Colonic mucosa (tissue), 4 donors: ENCODE data around the gene TUBB2A. TPM values are rescaled to one million over a fixed set of nuclear protein-coding genes. Genes with fewer than 3 reads are reported as not detected.

Experiments
- DNase-seq: peaks from one replicate; pipeline ENCODE4 v3.0.0-alpha.2; 2020
- H3K27ac ChIP-seq: fragments of 200-600 bp; one replicate; pipeline ENCODE4 v1.8.0; 2021
- H3K27me3 ChIP-seq: fragments of 200-600 bp; one replicate; pipeline ENCODE4 v1.8.0; 2021
- H3K36me3 ChIP-seq: fragments of 200-600 bp; one replicate; pipeline ENCODE4 v1.8.0; 2021
- H3K4me1 ChIP-seq: fragments of 200-600 bp; one replicate; pipeline ENCODE4 v1.8.0; 2021; ENCODE audit warnings: mild to moderate bottlenecking
- H3K4me3 ChIP-seq: fragments of 200-600 bp; one replicate; pipeline ENCODE4 v1.8.0; 2021
- H3K9ac ChIP-seq, 2 donors: one replicate each; pipeline ENCODE4 v1.7.0; 2013; ENCODE audit warnings: control low read depth in 2 of 2, low read depth in 2 of 2, low read length in 2 of 2
- H3K9me3 ChIP-seq: fragments of 200-600 bp; one replicate; pipeline ENCODE4 v1.8.0; 2021
- intact Hi-C: fragments of 100-400 bp; cut with DNase I; formaldehyde crosslinking; loops from one replicate; pipeline ENCODE4 v1.14.1; 2022
- total RNA-seq, 2 donors: library from RNA; stranded (reverse); fragmentation: NEBNext Ultra II Directional in 1 of 2; extraction: Animal tissue kit (Norgen Biotek cat#: 25700) in 1 of 2; gene quantifications; one replicate each; pipeline ENCODE4 v1.2.1, GENCODE V29; 2021
- TF ChIP-seq, protein P1 (sequence below): fragments of 200-600 bp; IDR thresholded peaks from one replicate; pipeline ENCODE4 v1.8.0; 2022; ENCODE audit warnings: antibody characterized with exemption, mild to moderate bottlenecking
- donor health status: healthy.
- donor health status: DM: no; HTN: no; CAD: no.
- donor health status: DM: no; HTN: no; CAD: no.

The TUBB2A gene
- total RNA-seq, 2 donors from 2014 or later = 20.4 to 43.2 TPM

DNA sequence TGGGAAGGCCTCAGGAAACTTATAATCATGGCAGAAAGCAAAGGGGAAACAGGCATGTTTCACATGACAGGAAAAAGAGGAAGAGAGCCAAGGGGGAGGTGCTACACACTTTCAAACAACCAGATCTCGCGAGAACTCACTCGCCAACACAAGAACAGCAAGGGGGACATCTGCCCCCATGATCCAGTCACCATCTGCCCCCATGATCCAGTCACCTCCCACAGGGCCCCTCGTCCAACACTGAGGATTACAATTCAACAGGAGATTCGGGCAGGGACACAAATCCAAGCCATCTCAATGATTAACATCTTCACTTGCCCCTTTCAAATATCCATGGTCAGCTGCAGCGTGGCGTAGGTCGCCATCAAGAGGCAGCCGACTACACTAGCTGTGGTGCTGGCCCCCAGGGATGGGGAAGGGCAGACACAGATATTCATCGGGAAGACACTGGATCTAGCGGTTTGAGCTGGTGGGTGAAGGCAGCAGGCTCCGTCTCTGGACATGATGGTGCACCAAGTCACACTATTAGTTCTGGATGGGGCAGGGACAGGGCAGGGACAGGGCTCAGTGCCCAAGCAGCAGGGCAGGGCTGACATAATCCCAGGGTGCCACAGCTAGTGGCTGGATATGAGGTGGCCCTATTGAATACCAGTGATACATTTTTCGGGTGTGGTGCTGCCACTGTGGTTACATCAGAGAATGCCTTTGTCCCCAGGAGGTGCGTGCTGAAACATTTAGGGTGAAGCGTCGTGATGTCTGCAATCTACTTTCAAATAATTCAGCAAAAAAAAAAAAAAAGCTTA, 38.6 kb upstream of the TUBB2A start:
- H3K4me3 ChIP-seq = no peak overlapping the region
- TF ChIP-seq, protein P1, sequence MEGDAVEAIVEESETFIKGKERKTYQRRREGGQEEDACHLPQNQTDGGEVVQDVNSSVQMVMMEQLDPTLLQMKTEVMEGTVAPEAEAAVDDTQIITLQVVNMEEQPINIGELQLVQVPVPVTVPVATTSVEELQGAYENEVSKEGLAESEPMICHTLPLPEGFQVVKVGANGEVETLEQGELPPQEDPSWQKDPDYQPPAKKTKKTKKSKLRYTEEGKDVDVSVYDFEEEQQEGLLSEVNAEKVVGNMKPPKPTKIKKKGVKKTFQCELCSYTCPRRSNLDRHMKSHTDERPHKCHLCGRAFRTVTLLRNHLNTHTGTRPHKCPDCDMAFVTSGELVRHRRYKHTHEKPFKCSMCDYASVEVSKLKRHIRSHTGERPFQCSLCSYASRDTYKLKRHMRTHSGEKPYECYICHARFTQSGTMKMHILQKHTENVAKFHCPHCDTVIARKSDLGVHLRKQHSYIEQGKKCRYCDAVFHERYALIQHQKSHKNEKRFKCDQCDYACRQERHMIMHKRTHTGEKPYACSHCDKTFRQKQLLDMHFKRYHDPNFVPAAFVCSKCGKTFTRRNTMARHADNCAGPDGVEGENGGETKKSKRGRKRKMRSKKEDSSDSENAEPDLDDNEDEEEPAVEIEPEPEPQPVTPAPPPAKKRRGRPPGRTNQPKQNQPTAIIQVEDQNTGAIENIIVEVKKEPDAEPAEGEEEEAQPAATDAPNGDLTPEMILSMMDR = no peak
- no peaks in the 10 kb centered on the region for H3K4me1 ChIP-seq
- no peaks in the 10 kb centered on the region for H3K36me3 ChIP-seq
- no peaks in the 10 kb centered on the region for H3K9me3 ChIP-seq
- DNase-seq = no peak
- intact Hi-C loops = no loop called here
- H3K27ac ChIP-seq = no peak overlapping the region
- no peaks in the 10 kb centered on the region for H3K27me3 ChIP-seq
- H3K9ac ChIP-seq = no peak overlapping the region

DNA sequence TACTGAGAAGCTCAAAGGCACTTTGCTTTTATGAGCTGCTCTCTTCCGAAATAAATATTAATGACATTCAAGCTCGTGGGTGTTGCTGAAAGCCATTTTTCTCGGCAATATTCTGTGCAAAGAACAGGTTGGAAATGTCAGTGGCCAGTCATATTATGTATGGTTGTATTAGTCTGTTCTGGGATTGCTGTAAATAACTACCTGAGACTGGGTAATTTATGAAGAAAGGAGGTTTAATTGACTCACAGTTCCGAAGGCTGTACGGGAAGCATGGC, 38.0 kb upstream of the TUBB2A start:
- DNase-seq = no peak
- no peak overlapping the region for H3K4me3 ChIP-seq
- no peaks in the 10 kb centered on the region for H3K9me3 ChIP-seq
- no peak overlapping the region for H3K9ac ChIP-seq
- H3K27me3 ChIP-seq = no peaks in the 10 kb centered on the region
- H3K27ac ChIP-seq = no peak overlapping the region
- TF ChIP-seq, protein P1 = no peak
- no peaks in the 10 kb centered on the region for H3K4me1 ChIP-seq
- H3K36me3 ChIP-seq = no peaks in the 10 kb centered on the region
- intact Hi-C loops = no loop called here

DNA sequence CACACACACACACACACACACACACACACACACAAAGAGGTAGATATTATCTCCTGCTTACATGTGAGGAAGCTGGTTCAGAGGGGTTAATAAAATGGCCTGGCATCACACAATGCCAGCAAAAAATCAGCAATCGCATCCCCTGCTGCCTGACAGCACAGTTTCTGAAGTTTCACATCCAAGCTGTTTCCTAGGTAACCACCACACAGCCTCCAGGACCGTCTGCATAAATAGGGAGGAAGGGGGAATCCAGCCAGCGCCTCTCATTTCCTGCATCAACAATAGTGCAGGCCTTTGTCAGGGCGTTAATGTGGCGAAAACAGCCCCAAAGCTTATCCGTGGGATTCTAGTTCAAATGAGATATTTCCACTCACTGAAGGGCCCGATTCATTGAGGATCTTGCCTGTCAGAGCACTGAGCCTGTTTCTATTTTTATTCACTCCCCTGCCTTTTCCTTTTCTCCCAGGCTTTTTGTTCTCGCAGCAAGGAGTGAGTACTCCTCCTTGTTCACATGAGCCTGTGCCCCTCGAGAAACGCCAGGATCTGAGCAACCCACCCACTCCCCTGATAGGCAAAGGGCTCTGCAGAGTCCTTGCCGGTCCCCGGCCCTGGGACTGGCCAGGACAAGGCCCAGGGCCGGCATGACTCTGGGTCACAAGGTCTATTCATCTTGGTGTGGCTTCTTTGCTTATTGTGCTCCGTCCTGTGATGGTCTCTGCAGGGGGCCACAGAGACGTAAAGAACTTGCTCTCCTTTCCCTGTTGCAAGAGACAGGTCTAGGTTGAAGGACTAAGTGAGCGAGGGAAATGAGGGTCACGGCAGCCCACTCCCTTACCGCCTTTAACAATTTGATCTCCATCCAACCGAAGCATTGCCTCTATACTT, 37.4 kb upstream of the TUBB2A start:
- Histone ChIP-seq H3K9me3 (no peaks in the 10 kb centered on the region), H3K27ac (no peak overlapping the region), H3K4me1 (no peaks in the 10 kb centered on the region), H3K4me3 (no peak overlapping the region), H3K36me3 (no peaks in the 10 kb centered on the region), H3K9ac (no peak overlapping the region), H3K27me3 (no peaks in the 10 kb centered on the region)
- DNase-seq = no peak
- TF ChIP-seq, protein P1 = no peak
- intact Hi-C loops = no loop called here

DNA sequence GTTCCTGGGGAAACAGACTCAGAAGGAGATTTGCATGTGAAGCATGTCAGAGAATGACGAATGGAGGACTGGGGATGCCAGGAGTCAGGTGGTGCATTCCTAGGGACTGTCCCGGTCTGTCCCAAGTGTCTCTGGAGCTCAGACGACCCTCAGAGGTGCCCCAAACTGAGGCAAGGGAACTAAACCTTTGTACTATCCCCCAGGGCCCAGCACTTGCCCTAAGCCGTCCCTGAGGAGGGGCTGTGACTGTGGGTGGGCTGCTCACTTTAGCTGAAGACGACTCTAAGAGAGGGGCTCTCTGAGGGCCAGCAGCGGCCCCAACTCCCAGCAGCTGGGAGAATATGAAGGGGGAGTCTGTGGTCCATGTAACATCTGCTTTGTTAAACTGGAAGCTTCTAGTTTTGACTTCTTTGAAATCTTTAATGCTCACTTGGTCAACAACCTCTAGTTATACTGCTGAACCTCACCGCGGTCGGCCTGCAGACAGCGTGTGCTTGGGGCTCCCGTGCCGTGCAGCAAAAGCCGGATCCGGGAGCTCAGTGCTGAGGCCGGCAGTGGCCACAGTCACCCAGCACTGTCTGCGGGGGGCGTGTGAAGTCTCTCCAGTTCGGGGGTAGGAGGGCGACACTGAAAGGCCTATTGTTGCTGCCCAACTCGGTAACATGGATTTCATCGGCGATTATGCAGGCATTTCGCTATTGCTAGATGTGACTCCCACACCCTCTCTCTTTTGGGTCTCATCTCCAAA, 35.9 kb upstream of the TUBB2A start:
- H3K4me1 ChIP-seq = no peaks in the 10 kb centered on the region
- no peaks in the 10 kb centered on the region for H3K36me3 ChIP-seq
- no peak for DNase-seq
- H3K9ac ChIP-seq = no peak overlapping the region
- no peak overlapping the region for H3K27ac ChIP-seq
- TF ChIP-seq, protein P1 = no peak
- no peak overlapping the region for H3K4me3 ChIP-seq
- intact Hi-C loops = no loop called here
- H3K9me3 ChIP-seq = no peaks in the 10 kb centered on the region
- H3K27me3 ChIP-seq = no peaks in the 10 kb centered on the region

DNA sequence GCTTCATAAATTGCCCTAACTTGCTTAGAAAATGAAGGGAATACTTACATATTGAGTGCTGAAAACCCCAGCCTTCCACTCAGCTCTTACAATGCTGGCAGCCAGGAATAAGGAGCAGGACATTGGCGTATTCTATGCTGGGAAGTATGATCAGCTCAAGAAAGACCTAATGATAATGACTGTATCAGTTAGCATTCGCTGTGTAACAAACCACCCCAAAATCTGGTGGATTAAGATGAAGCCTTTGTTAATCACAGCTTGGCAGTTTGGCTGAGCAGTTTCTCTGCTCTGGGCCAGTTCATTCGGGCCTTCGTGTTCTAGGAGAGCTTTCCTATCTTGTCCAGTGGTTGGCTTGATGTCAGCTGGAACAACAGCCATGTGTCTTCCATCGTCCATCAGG, 33.4 kb upstream of the TUBB2A start:
- Histone ChIP-seq H3K27me3 (no peaks in the 10 kb centered on the region), H3K36me3 (no peaks in the 10 kb centered on the region), H3K27ac (no peak overlapping the region), H3K4me1 (no peaks in the 10 kb centered on the region), H3K9ac (no peak overlapping the region), H3K4me3 (no peak overlapping the region), H3K9me3 (no peaks in the 10 kb centered on the region)
- intact Hi-C loops = no loop called here
- no peak for DNase-seq
- TF ChIP-seq, protein P1 = no peak
